T47D (cell line): ENCODE measurements around the gene ZIC3.

Source experiments
- DNase-seq, 2 experiments: peaks; one replicate each; pipeline versions ENCODE4 v3.0.0 to v3.0.0-alpha.2; 2011 to 2012; ENCODE audit warnings: low read depth in 1 of 2, low spot score in 1 of 2
- JUND ChIP-seq: IDR thresholded peaks from 2 replicates; pipeline ENCODE4 v1.6.1; 2012; ENCODE audit warnings: low read depth
- in situ Hi-C: cut with HindIII; loops from 2 replicates; pipeline ENCODE4 v1.10.0; 2016; ENCODE audit warnings: low sequenced_read_pairs, low pct_unique_long_range_greater_than_20kb

The ZIC3 gene

DNA sequence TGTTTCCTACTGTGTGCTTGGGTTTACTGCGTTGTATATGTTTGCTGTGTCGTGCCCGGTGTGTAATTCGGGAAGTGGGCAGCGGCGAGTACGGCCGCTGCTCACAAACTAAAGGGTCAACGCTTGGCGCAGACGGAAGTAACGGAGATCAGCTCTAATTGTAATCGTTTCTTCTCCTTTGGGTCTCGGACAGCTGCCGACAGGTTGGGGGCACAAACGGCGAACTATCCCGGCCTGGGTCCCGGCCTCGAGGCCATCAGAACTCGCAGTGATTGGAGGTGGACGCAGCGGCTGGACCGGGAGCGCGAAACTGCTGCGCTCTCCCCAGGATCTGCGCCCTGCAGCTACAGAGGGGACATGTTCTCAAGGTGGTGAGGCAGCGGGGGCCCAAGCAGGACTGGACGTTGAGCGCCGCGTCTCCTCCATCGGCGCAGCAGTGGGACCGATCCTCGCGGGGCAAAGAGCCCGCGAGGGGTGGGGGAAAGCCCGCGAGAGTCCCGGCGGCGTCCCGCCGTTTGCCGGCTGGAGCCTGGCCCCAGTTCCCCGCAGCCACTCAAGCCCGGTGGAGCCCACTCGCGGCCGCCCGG lies 516 bp upstream of the ZIC3 start:
- TF ChIP-seq JUND, result no peak
- DNase-seq, result peak in 1 of 2 experiments; percentile 0
- in situ Hi-C loops, result no loop called here

DNA sequence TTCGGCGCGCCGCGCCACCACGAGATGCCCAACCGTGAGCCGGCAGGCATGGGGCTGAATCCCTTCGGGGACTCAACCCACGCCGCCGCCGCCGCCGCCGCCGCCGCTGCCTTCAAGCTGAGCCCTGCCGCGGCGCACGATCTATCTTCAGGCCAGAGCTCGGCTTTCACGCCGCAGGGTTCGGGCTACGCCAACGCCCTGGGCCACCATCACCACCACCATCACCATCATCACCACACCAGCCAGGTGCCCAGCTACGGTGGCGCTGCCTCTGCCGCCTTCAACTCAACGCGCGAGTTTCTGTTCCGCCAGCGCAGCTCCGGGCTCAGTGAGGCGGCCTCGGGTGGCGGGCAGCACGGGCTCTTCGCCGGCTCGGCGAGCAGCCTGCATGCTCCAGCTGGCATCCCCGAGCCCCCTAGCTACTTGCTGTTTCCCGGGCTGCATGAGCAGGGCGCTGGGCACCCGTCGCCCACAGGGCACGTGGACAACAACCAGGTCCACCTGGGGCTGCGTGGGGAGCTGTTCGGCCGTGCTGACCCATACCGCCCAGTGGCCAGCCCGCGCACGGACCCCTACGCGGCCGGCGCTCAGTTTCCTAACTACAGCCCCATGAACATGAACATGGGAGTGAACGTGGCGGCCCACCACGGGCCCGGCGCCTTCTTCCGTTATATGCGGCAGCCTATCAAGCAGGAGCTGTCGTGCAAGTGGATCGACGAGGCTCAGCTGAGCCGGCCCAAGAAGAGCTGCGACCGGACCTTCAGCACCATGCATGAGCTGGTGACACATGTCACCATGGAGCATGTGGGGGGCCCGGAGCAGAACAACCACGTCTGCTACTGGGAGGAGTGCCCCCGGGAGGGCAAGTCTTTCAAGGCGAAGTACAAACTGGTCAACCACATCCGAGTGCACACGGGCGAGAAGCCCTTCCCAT lies 1.1 kb downstream of the ZIC3 start:
- no peak for DNase-seq
- TF ChIP-seq JUND, result no peak
- in situ Hi-C loops, result no loop called here

DNA sequence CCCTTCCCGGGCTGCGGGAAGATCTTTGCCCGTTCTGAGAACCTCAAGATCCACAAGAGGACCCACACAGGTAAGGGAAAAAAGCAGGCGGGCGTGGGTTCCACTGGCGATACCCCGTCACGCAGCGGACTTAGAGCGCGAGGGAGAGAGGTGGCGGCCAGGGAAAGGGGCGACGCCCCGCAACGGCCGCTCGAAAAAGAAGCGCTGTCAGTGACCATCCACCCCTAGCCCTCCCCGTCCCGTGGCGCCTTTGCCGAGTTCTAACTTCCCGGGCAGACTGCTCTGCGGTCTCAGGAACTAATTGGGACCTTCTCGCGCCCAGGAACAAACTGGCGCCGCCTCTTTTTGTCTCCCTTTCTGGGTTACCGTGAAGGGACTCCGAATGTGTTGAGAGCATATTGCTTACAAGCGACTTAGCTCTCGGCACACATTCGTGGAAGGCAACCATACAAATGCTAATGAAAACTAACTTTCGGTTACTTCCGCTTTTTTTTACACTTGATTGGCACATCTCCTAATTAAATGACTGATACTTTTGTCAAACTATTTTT lies 1.8 kb downstream of the ZIC3 start:
- no peak for TF ChIP-seq JUND
- no peak for DNase-seq
- in situ Hi-C loops, result no loop called here

DNA sequence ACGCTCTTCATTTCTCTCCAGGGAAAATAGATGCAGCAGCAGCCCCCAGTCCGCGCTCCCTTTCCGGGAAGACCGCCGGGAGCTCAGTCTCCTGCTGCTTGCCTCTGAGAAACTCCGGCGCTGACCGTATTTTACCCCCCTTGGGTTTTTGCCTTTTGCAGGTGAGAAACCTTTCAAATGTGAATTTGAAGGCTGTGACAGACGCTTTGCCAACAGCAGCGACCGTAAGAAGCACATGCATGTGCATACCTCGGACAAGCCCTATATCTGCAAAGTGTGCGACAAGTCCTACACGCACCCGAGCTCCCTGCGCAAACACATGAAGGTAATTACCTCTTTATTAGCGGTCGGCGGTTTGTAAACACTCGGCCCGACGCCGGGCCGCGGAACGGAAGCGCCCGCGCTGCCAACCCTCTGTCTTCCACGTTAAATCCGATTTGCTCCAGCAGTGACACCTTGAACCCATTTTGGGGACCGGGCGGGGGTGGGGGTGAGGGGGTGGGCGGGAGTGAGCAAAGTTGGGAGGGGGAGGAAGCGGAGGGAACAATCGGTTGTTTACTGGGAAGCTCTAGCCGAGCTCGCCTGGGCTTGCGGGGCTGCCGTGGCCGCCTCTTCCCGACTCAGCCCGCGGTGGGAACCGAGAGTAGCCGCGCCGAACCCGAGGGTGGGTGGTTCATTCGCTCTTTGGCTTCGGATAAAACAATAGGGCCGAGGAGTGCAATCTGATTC lies 3.0 kb downstream of the ZIC3 start:
- in situ Hi-C loops, result no loop called here
- TF ChIP-seq JUND, result no peak
- DNase-seq, result no peak

DNA sequence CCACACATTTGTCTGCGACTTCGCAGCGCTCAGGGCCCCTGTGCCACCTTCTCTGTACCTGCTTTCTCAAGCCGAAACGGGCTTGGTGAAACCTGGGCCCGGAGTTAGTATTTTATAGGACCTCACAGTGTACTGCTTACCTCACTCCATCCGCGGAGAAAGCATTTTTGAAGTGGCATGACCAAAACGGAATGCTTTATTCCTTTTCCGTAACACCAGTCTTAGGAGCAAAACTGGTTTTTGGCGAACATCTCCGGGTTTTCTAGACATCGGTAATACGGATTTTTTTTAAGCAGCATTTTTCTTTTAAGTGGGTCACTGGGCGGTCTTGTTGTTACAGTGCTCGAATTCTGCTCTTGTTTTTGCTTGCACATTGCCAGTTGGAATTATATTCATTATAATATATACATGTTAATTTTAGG lies 3.6 kb downstream of the ZIC3 start:
- in situ Hi-C loops, result no loop called here
- no peak for TF ChIP-seq JUND
- DNase-seq, result no peak

DNA sequence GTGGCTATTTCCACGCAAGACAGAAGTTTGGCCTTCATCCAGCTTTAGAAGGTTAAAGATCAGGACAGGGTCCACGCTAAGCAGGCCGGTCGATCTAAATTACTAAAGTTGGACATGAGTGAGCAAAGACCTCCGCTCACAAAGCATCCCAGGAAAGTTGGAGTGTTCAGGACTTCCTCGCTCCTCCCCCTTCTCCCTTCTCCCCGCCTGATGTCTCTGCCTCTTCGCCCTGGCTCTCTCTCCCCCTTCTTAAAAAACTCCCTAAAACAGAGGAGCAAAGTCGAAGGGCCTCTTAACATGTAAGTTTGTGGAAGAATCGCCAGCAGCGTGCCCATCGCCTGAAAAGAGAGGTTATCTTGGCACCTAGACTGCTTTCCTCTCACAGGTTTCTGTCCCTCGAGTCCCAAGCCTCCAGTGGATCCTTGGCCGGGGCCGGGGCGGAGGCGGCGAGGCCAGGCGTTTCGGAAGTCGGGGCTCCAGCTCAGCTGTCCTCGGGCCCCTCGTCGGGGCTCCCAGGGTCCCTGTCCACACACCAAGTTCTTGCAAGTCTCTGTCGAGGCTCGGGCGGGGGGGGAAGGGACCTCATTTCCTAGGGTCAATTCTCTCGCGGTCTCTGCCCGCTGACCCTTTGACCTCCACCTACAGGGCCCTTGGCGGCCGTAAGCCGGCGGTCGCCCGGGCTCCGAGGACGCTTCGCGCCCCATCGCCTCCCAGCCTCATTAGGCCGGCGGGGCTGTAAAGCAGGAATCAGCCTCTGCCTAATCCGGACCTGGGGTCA lies 7.6 kb downstream of the ZIC3 start:
- DNase-seq, result no peak
- no peak for TF ChIP-seq JUND
- in situ Hi-C loops, result no loop called here

DNA sequence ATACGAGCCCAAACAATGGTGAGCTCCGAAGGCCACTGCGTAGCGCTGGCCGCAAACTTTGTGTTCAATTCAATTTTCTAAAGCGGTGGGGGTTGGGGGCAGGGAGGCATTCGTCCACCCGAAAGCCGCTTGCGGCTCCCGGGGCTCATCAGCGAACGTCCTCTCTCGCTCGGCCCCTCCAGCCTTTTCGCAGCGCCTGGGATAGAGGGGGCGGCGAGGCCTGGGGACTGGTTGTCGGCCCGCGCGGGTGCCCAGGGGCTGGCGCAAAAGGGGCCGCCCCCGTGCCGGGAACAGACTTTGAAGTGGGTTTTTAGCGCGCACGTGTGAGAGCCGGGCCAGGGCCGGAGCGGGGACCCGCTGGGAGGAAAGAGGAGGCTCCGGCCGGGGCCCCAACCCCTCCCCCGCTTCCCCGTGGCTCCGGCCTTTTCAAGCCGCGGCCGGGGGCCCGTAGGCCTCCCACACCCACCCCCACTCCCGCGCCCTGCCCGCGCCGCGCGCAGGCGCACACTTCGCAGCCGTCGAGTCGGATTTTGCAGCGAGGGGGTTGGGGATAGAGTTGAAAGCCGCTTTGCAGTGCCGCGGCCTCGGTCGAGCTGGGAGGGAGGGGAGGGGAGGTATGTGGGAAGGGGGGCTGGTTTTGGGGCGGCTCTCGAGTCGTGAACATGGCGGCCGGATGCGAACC lies 8.3 kb downstream of the ZIC3 start:
- TF ChIP-seq JUND, result no peak
- no peak for DNase-seq
- in situ Hi-C loops, result no loop called here

DNA sequence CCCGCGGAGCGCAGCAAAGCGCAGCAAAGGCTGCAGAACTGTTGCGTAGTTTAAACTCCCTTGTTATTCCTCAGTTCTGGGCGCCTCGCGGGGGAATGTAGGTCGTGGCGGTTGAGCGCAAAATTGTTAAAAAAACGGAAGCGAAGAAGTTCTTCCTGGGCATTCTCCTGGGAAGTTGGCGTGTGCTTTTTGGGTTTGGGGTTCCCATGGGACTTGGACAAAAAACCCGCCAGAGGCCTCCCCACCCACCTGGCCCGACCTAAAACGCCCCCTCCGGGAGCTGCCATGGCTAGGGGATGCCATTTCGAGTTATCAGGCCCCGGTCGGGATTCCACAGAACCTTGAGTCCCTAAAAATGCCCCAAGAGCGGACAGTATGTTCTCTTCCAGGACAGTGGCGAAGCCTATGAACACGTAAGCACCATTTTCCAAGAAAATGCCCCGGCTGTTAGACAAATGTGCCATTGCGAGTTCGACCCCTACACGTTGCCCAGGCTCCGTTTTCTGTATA lies 8.9 kb downstream of the ZIC3 start:
- DNase-seq, result no peak
- no peak for TF ChIP-seq JUND
- in situ Hi-C loops, result no loop called here

DNA sequence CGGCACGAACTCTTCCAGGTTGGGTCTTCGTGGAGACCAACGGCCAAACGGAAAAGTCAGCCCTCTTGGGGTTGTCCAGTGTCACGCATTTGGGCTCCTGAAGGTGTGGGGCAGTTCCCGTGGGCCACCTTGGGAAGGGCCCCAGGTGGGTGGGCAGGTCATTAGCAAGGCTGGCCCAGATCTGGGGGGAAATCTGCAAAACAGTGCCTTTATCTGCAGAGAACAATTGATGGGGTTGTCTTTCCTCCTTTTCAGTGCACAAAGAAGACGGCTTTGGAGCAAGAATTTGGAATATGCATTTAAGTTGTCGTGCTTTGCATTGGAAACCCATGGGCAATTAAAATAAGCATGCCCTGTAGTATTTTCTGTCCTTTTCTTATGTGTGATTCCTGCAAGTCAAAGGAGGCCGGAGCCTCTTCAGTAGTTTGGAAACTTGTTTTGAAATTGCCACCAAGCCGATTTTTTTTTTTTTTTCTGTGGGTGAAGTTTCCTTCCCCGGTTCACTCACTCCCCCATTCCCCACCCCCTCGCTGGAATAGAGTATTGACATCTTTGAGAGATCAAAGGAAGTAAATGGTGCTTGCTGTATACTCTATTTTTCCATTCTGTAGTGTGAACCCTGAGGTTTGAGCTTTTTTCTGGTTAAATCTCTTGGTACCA lies 9.8 kb downstream of the ZIC3 start:
- TF ChIP-seq JUND, result no peak
- in situ Hi-C loops, result no loop called here
- no peak for DNase-seq

DNA sequence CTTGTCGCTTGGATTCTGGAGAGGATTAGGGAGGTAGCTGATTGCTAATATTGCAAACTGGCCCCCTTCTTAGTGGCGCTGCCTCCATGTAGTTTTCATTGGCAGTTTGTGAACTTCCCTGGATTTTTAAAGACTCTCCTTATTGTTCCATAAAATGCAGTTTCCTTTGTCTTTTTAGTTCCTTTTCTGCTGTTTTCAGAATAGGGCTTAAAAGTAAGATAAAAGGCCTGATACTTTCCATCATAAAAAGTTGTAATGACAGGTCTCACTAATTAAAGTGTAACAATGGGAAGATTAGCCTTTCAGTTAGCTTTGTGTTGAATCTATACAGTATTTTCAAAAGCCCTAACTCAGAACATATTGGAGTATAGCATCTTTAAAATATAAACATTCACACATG lies 21.2 kb downstream of the ZIC3 start:
- no peak for DNase-seq
- in situ Hi-C loops, result no loop called here
- TF ChIP-seq JUND, result no peak

DNA sequence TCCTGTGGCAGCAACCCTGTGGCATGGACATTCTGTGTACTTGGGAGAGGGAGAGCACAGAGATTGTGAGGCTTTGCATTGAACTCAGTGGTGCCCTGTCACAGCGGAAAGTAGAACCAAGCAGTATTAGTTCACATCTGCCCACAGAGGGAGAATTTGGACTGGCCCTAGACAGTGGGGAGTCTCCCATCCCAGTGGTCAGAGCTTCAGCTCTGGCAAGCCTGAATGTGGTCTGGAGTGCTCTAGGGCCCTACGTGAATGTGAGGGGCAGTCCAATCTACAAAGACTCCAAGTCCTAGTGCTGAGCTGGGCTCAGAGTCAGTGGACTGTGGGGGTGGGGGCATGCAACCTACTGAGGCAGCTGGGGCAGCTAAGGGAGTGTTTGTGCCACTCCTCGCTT lies 34.8 kb downstream of the ZIC3 start:
- no peak for DNase-seq
- in situ Hi-C loops, result no loop called here
- no peak for TF ChIP-seq JUND
